Cortex of kidney (tissue), 1 donor: ENCODE data around the gene SGK2.

Source experiments
- DNase-seq: peaks from one replicate; lab custom pipeline; 2025; lab: John Stamatoyannopoulos, UW

The SGK2 gene

DNA sequence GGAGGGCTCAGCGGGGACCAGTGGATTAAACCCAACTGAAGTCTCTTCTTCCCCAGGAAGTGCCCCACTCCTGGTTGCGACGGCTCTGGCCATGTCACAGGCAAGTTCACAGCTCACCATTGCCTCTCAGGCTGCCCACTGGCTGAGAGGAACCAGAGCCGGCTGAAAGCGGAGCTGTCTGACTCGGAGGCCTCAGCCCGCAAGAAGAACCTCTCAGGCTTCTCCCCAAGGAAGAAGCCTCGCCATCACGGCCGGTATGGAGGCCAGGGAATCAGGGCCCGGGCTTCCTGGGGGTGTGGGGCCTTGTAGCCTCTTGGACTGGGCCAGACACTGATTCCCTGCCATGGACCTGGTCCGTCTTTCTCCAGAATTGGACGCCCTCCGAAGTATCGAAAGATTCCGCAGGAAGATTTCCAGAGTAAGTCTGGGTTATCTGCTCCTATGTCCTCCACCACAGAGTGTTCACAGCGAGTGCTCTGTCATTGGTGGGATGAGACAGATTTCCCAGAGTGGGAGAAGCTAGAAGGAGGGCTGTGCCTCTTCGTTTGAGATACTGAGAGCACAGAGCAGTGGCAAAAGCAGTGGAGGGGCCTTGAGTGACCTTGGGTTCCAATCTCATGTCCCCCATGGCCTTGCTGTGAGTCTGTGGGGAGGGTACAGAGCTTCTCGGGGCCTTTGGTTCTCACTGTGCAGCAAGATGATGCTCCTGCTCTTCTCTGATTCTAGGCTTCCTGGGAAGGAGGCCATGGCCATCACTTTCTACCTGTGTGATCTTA is 22.6 kb upstream of the SGK2 start:
- no peak for DNase-seq

DNA sequence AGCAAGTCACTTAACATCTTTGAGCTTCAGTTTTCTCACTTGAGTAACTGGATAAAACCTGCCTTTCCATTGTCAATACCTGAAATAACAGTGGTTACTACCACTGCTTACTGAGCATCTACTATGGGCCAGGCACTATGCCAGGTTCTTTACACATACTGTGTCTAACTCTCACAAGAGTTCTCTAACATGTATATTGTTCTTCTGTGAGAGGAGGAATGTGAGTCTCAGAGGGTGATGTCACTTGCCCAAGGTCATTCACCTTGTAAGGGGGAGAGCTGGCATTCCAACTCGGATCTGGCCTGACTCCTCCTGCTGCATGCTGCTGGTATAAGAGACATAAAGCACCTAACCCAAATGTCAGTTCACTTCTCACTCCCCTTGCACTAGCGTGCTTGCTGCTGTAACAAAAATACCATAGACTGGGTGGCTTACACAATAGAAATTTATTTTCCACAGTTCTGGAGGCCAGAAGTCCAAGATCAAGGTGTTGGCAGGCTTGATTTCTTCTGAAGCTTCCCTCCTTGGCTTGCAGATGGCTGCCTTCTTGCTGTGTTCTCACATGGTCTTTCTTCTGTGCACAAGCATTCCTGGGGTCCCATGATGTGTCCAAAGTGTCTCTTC is 21.9 kb upstream of the SGK2 start:
- DNase-seq = no peak

DNA sequence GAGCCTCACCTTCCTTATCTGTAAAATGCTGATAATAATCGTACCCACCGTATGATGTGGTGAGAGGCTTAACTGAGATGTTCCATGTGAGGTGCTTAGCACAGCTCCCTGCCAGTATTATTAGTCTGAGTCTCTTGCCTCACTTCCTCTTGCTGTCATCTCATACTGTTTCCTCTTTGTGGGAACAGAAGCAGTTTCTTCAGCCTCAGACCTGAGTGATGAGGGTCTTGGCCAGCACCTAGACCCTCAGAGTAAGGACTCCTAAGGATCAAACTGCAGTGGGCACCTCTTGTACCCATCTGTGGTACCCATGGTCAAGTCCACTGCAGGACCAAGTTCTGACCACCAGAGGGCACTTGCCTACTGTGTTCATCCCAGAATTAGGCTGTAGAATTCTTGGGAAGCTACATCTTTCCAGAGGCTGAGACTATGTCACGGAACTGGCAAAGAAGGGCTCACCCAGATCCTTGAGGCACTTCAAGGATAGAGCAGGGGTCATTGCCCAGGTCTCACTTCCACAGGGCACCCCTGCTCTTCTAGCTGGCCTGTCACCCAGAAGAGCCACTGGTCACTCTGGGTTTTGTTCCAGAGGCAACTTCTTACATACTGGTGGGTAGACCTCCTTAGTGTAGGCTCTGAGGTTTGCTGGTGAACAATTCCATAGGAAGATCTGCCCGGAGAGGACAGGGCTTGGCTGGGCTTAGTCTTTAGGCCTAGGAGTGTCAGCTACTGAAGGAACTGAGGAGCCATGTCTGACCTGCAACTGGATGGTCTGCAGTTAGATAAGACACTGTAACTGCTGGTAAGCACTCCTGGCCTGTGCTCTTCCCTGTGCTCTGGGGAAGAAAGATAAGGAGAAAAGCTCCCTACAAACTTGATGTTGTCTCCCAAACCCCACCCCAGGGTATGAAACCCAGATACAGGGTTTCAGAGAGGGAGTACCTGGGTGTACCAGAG is 20.6 kb upstream of the SGK2 start:
- DNase-seq = no peak

DNA sequence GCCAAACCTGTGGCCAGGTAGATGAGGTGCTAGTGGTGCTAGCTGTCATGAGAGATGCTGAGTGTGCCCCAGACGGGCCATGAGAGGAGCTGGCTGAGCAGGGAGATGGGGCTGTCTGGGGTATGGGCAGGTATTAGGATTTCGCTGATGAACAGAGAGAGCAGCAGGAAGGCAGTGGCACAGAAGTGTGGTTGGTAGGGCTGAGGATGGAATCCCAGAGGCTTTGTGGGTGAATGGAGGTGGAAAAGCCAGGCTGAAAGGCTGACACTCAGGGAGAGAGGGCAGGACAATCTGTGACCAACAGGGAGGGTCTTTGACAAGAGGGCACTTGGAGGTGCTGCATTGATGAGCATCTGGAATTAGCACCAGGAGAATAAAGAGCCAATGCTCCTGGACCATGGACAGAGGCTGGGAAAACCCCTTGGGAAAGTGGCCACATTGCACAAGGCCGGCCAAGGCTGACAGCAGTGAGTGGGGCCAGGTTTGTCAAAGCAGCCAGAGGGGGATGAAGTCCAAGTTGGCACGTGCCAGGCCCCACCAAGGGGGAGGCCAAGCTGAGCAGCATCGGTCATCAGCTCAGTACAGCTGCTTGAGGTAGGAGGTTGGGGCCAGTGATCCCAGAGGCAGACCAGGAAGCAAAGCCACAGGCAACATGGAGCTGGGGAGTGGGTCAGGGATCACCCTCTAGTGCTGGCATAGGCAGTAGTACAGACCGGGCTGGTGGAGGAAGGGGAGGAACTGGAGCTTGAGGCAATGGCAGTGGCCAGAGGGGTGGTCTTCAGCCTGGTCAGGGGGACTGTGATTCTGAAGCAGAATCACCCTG is 19.7 kb upstream of the SGK2 start:
- DNase-seq = no peak

DNA sequence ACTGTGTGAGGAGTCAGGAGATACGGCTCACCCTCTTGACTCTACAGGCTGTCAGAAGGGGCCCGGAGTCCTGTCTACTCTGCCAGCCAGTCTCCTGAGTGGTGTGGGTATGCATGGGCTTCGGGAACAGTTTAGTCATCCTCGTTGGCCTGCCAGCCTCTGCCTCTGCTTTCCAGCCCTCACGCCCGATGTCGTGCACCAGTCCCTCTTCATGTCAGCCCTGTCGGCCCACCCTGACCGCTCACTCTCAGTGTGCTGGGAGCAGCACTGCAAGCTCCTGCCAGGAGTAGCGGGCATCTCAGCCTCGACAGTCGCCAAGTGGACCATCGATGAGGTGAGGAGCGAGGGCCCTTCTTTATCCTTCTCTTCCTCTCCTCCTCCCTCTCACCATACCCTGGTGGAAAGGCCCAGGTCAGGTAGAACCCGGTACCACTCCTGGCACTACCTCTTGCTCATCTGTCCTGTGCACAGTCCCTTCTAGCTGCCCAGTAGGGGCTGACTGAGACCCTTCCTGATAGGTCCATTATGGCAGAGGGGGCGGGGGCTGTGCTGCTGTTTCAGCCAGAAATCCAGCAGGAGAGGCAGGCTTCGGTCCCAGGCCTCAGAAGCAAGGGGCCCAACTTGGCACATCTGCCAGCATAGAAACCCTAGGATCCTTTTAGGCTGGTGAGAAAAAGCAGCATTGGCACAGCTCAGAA is 18.7 kb upstream of the SGK2 start:
- no peak for DNase-seq

DNA sequence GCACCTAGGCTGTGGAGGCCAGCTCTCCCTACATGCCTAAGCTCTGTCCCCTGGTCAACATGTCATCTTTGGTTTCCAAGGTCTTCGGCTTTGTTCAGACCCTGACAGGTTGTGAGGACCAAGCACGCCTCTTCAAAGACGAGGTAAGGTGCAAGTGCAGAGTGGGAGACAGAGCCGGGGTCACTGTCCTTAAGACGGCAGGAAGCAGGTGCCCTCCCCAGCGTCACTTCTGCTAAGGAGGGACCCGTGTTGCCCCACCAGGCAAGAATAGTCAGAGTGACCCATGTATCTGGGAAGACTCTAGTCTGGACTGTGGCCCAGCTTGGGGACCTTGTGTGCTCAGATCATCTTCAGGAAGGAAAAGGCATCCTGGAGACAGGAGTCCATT is 18.2 kb upstream of the SGK2 start:
- no peak for DNase-seq

DNA sequence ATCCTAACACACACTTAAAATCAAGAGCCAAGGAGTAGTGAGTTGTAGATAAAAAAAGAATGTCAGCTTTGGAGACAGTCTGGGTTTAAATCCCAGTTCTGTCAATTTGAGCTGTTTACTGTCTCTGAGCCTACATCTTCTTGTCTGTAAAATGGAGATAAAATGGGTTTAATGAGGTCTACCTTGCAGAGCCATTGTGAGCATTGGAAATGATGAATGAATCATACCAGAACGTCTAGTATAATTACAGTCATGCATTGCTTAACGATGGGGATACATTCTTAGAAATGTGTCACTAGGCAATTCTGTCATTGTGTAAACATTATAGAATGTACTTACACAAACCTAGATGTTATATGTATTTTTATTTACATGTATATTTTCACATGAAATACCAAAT is 17.6 kb upstream of the SGK2 start:
- DNase-seq = no peak

DNA sequence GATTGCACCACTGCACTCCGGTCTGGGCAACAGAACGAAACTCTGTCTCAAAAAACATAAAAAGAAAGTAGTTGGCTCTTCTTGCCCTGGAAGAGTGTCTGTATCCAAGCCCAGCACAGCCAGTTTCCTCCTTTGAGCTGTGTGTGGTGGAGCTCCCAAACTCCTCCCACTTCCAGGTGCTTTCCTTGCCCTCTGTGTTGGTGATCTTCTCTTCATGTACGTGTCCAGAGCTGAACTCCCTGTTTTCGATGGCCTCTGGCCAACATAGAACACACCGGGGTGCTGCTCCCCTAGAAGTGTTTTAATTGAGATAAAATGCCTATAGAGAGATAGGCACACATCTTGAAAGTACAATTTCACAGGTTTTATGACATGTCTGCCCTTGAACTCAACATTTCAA is 16.7 kb upstream of the SGK2 start:
- DNase-seq = no peak

DNA sequence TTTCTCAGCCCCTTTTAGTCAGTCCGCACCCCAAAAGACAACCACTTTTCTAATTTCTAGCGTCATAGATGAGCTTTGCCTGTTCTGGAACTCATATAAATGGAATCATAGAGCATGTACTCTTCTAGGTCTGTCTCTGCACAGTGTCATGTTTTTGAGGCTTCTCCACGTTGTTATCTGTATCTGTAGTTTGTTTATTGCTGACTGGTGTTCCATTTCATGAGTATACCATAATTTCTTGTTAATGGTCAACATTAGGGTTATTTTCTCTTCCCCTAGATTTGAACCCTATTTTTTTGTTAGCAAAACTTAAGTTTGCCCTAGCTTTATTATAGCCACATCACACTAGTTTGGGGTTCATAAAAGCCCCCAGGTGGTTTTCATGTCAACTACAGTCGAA is 16.2 kb upstream of the SGK2 start:
- DNase-seq = no peak

DNA sequence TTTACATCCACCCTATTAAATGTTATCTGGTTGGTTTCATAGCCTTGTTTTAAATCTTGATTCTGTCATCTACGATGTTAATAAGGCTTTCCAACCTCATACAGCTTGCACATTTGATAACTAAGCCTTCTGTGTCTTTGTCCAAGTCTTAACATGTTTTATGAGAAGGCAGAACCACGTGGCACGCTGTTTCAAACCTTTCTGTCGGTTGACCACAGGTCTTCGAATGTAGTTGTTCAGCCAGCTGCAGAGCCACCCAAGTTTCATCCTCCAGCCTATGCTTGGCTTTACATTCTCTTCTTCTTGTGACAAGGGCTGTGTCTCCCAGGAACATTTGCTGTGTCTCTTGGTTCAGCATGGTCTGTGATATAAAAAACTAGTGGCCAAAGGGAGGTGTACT is 15.7 kb upstream of the SGK2 start:
- DNase-seq = no peak

DNA sequence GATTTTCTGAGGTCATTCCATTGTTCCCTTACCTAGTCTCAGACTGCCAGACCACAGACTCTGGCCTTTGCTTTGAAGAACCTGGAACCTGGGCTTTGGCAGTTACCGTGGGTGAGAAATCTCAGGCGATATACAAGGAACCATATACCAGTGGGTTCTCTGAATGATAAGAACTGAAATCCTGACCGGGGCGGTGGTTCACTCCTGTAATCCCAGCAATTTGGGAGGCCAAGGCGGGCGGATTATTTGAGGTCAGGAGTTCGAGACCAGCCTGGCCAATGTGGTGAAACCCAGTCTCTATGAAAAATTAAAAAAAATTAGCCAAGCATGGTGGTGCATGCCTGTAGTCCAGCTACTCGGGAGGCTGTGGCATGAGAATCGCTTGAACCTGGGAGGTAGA is 14.3 kb upstream of the SGK2 start:
- no peak for DNase-seq

DNA sequence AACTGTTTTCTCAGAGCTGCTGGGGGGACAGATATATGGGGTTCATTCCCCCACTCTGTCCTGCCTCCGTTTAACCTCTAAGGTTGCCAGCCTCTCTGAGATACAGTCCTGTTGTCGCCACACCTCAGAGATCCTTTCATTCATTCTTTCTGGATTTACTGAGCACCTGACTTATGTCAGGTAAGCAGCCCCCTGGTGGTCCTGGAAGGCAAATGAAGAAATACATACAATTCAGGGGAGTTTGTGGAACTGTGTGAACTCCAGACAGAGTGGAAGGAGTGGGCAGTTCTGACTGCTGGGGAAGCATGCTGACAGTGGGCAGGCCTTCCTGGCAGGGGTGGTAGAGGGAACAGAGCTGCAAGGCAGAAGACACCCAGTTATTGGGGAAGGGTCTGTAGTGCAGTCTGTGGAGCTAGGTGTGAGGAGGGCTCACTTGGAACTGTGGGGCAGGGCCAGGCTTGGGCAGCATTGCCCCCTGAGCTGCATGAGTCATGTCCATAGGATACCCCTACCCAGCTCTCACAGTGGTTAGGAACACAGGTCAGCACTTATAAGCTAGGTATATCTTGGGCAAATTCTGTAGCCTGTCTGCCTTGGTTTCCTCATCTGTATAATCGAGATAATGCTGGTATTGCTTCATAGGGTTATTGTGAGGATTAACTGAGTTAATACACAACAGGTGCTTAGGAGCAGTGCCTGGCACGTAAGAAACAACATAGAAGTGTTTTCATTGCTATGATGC is 12.8 kb upstream of the SGK2 start:
- DNase-seq = no peak

DNA sequence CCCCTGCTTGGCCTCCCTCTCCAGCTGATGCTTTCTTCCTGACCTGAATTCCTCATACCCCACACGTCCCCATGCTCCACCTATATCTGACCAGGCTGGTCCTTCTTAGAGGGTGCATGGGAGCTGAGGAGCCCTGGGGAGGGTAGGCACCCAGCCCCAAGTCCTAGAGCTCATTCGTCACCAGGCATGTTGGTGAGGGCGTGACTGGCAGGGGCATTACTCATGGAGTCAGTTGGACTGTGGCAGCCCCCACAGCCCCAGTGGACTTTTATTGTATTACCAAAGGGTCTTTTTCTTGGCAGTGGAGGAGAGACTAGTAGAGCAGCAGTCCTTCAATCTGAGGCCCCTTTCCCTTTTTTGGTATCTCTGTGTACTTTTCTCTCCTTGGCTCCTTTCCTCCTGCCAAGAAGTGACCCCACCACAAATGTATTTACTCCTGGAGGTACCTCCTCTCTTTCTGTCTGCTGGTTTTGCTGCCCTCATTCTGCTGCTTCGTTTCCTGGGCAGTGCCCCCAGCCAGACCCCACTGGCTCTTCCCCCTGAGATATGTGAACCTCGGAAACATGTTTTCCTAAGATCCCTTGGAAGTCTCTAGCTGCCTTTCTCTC is 10.4 kb upstream of the SGK2 start:
- DNase-seq = no peak

DNA sequence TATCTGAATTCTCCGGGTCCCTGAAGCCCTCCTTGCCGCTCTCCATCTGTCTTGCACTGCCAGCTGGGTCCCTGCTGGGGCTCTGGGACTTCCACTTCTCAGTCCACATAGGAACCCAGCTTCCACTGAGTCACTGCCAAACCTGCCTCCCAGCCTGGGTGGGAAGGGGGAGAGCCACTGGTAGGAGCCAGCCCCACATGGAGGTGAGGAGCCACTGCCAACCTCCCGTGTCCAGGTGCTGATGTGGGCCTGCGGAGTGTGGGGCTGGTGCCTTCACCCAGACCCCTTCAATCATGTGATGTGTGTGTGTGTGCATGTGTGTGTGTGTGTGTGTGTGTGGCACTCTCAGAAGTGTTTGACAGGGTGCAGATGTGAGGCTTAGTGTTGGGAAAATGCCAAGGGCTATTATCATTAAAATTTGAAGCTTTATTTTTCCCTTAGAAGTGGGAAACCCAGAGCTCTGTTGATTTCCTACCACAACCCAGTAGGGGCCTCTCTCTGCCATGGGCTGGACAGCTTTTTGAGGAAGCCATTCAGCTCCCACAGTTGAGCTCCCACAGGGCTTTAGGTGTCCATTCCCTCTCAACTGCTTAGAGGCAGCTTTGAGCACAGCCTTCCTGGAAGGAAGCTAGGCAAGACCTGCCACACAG is 9.3 kb upstream of the SGK2 start:
- no peak for DNase-seq

DNA sequence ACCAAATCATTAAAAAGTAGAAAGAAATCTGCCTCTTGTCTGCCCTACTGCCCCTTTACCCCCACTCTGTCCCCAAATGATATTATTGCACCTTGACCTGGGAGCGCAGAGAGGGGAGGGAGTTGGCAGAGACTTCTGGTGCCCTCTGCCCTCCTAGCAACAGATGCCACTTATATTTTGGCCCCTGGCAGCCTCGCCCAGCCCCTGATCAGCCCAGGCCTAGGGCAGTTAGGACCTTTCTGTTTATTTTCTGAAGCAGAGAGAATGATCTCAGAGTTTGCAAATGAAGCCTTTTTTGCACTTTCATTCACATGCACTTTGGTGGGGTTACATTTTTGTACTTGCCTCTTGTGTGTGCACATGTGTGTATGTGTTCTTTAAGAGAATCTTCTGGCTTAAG is 8.4 kb upstream of the SGK2 start:
- DNase-seq = no peak

DNA sequence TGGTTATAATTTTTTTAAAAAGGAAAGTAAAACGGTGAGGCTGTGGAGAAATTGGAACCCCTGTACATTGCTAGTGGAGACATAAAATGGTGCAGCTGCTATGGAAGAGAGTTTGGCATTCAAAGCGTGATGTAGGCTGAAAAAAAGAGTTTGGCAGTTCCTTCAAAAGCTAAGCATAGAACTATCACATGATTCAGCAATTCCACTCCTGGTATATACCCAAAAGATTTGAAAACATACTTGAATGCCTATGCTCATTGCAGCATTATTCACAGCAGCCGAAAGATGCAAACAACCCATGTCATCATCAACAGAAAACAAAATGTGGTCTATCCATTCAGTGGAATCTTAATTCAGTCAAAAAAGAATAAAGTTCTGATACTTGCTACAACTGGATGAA is 4.5 kb upstream of the SGK2 start:
- no peak for DNase-seq

DNA sequence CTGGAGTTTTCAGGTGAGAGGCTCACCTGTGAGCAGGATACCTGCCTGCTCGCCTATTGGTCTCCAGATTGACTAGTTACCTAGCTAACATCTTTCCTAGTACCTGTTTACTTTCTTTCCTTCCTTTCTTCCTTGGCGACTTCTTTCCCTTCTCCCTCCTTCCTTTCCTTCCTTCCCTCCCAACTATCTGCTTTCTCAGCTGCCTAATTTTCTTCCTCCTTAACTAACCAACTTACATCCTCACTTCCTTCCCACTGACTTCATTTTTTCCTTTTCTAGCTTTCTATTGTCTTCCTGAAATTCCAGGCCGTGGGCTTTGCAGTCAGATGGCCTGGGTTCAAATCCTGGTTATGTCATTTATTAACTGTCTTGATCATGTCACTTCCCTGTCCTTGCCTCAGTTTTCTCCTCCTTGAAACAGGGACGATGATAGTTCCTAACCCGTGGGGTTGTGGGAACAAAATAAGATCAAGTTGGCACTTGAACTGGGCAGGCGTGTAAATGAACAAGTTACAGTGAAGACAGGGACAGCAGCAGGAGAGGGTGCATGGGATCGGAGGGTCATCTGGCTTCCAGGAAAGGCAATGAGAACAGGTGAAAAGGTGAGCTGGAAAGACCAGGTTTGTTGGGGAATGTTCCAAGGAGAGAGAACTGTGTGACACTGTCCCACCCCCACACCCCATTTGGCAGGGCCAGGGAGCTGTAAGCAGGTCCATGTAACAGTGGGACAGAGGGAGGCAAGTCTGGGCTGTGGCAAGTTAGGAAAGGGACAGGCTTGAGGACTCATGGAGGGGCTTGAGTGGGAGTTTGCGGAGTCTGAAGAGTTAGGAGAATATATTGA is 540 bp downstream of the SGK2 start:
- DNase-seq = no peak

DNA sequence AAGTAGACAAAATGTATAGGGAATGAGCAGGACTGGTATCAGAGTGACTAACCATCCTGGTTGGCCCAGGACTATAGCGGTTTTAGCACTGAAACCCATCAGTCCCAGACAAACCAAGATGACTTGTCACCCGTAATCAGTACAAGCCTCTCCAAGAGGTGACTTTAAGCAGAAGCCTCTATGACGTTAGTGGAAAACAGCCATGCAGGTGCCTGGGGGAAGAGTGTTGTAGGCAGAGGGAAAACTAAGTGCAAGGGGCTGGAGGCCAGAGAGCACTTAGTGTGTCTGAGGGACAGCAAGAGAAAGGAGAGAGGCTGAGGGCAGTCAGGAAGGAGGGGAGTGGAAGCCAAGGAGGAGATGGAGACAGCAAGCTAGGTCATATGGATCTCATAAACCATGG is 2.1 kb downstream of the SGK2 start:
- DNase-seq = no peak

DNA sequence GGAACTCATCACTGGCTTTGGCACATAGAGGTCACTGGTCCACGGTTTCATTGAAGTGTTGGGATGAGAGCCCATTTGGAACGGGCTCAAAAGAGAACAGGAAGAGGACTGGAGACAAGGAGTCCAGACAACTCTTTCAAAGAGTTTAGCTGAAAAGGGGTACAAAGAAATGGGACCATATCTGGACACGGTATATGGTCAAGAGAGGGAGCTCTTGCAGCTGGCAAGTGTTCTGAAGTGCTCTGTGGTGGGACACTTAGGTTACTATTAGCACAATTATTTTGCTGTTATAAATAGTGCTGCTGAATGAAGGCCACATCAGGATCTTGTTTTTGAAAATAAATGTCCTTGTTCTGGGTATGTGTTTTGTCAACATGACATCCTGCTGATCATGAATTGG is 4.6 kb downstream of the SGK2 start:
- no peak for DNase-seq
